ENCODE measurements around the gene PTCD3. TPM values are rescaled to one million over a fixed set of nuclear protein-coding genes. Genes with fewer than 3 reads are reported as not detected.

Gene PTCD3
- total RNA-seq, 2 donors from 2014 or later = 64.1 to 95.1 TPM

- Histone ChIP-seq H3K9me3 (no peaks in the 10 kb centered on the region), H3K4me3 (no peak overlapping the region), H3K36me3 (peaks cover 0 to 21% of the 10 kb centered on the region in 2 donors), H3K27ac (no peak overlapping the region), H3K27me3 (replicated peaks; ENCODE audit: insufficient read depth) (no peaks in the 10 kb centered on the region), H3K4me1 (replicated peaks) (peaks cover 11% of the 10 kb centered on the region)
- intact Hi-C loops (cut with DNase I) = loop anchor here (5.0 to 10.0 kb wide), 2 partner anchors 36 to 338 kb away; no protein-coding TSS in a partner anchor
- TF ChIP-seq CTCF (IDR thresholded peaks at IDR 0.05) = no peak
- no peak for TF ChIP-seq POLR2A (IDR thresholded peaks at IDR 0.05)
- no peak for TF ChIP-seq POLR2AphosphoS5 (IDR thresholded peaks at IDR 0.05)
- DNase-seq (ENCODE audit: low spot score) = no peak
- 75% methylated on average over 1 of the region's 1 CpG for WGBS
Observed at GRCh38 chr2:86073225-86073624, 32.8 kb upstream of the PTCD3 start.

- Histone ChIP-seq H3K27me3 (replicated peaks; ENCODE audit: insufficient read depth) (no peaks in the 10 kb centered on the region), H3K36me3 (peaks cover 0 to 17% of the 10 kb centered on the region in 2 donors), H3K4me3 (no peak overlapping the region), H3K27ac (no peak overlapping the region), H3K9me3 (no peaks in the 10 kb centered on the region), H3K4me1 (replicated peaks) (peaks cover 11% of the 10 kb centered on the region)
- no peak for DNase-seq (ENCODE audit: low spot score)
- intact Hi-C loops (cut with DNase I) = loop anchor here (5.0 to 10.0 kb wide), 2 partner anchors 37 to 339 kb away; no protein-coding TSS in a partner anchor
- TF ChIP-seq POLR2AphosphoS5 (IDR thresholded peaks at IDR 0.05) (no peak), CTCF (IDR thresholded peaks at IDR 0.05) (no peak), POLR2A (IDR thresholded peaks at IDR 0.05) (no peak)
- WGBS = 98% methylated on average over 3 of the region's 3 CpGs
Observed at GRCh38 chr2:86074256-86074655, 31.8 kb upstream of the PTCD3 start.

GRCh38 chr2:86074811-86075210 lies 31.2 kb upstream of the PTCD3 start:
- WGBS = 95% methylated on average over 15 of the region's 15 CpGs
- no peak for DNase-seq (ENCODE audit: low spot score)
- intact Hi-C loops (cut with DNase I) = loop anchor here (5.0 to 10.0 kb wide), 2 partner anchors 38 to 340 kb away; no protein-coding TSS in a partner anchor
- no peaks in the 10 kb centered on the region for H3K9me3 ChIP-seq
- H3K4me1 ChIP-seq (replicated peaks) = peaks cover 11% of the 10 kb centered on the region
- H3K36me3 ChIP-seq = peaks cover 0 to 11% of the 10 kb centered on the region in 2 donors
- no peaks in the 10 kb centered on the region for H3K27me3 ChIP-seq (replicated peaks; ENCODE audit: insufficient read depth)
- no peak overlapping the region for H3K27ac ChIP-seq
- no peak overlapping the region for H3K4me3 ChIP-seq
- TF ChIP-seq POLR2A (IDR thresholded peaks at IDR 0.05) = no peak
- no peak for TF ChIP-seq CTCF (IDR thresholded peaks at IDR 0.05)
- no peak for TF ChIP-seq POLR2AphosphoS5 (IDR thresholded peaks at IDR 0.05)

GRCh38 chr2:86075886-86076285 lies 30.1 kb upstream of the PTCD3 start:
- peaks cover 11% of the 10 kb centered on the region for H3K4me1 ChIP-seq (replicated peaks)
- 60% methylated on average over 5 of the region's 5 CpGs for WGBS
- peak overlapping the region in 1 of 2 donors; percentile 6 for H3K27ac ChIP-seq
- intact Hi-C loops (cut with DNase I) = loop anchor here (10.0 kb wide), 1 partner anchor 341 kb away; no protein-coding TSS in a partner anchor
- no peak overlapping the region for H3K4me3 ChIP-seq
- TF ChIP-seq CTCF (IDR thresholded peaks at IDR 0.05) (no peak), POLR2A (IDR thresholded peaks at IDR 0.05) (no peak), POLR2AphosphoS5 (IDR thresholded peaks at IDR 0.05) (peak; percentile 36)
- DNase-seq (ENCODE audit: low spot score) = no peak
- no peaks in the 10 kb centered on the region for H3K9me3 ChIP-seq
- H3K27me3 ChIP-seq (replicated peaks; ENCODE audit: insufficient read depth) = no peaks in the 10 kb centered on the region
- peaks cover 0 to 8% of the 10 kb centered on the region in 2 donors for H3K36me3 ChIP-seq

All from prostate gland (tissue), 2 donors.